Activated CD4-positive, alpha-beta T cell treated with anti-CD3 and anti-CD28 coated beads for 24 hours (primary cell): ENCODE measurements around the gene NRXN2.

Experiments used
- DNase-seq, 2 donors: peaks; one replicate each; pipeline ENCODE4 v3.0.0-alpha.2; 2020; ENCODE audit warnings: low read depth in 2 of 2

NRXN2 gene

GRCh38 chr11:64590763-64591221, 132.2 kb downstream of the NRXN2 start, which contains the start of gene SLC22A12:
SLC22A12 (plus strand) TSS chr11:64591220; CDS start chr11:64591557, 337 bp downstream.
- no peak for DNase-seq

GRCh38 chr11:64588701-64589100, 134.3 kb downstream of the NRXN2 start:
- DNase-seq: no peak

DNA sequence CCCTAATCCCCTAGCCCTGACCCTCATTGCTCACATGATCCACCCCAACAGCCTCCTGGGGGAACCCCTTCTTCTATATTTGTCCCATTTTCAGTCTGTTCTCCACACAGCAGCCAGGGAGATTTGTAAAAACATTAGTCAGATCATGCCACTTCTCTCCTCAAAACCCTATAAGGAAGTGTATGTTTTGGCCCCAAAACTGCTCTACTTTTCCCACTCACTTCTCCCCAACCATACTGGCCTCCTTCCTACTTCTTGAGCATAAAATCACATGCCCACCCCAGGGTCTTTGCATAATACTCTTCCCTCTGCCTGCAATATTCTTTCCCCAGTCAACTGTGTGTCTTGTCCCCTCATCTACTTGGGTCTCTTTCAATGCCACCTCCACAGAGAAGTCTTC, 136.6 kb downstream of the NRXN2 start:
- DNase-seq: no peak

DNA sequence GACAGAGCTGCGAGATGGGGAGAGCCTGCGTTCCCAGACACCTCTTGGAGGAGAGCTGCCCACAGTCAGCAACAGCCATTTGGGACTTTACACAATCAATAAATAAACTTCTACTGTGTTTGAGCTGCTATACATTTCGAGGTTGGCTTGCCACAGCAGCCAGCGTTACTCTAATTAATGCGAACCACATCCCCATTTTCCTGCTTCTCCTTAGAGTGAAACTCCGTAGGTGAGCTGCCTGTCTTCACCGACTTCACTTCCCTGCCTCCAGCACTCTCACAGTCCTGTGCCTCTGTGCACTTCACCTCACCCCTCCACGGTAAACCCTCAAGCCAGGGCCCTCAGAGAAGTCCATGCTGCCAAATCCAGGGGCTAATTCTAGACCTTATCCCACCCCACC, 137.8 kb downstream of the NRXN2 start:
- DNase-seq: no peak

GRCh38 chr11:64583296-64584262, 139.4 kb downstream of the NRXN2 start:
- no peak for DNase-seq

GRCh38 chr11:64582885-64583284, 140.1 kb downstream of the NRXN2 start:
- no peak for DNase-seq

- DNase-seq: no peak
Observed at GRCh38 chr11:64581057-64581523, 141.9 kb downstream of the NRXN2 start.

DNA sequence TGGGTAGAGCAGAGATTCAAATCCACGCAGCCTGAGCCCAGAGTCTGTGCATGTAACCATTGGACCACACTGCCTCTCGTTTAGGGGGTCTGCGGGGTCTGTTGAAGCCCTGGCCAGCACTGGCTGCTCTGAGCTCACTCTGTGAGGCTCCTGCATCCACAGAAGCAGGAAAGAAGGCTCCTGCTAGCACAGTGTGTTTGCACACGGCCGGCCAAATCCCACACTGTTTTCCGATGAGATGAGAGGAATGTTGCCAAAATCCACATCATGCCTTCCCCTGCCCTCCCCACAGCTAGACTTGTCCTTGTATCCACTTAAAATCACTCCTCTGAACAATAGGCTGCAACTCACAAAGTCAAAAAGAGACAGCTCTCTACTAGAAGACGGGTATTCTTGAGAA, 142.6 kb downstream of the NRXN2 start:
- no peak for DNase-seq

DNA sequence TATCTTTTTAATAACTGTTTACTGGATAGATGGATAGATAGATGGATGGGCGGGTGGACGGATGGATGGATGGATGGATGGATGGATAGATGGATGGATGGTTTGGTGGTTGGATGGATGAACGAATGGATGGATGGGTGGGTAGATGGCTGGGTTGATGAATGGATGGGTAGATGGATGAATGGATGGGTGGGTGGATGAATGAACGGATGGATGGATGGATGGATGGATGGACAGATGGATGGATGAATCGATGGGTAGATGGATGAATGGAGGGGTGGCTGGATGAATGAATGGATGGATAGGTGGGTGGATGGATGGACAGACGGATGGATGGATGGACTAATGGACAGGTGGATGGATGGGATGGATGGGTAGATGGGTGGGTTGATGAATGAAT, 145.8 kb downstream of the NRXN2 start:
- no peak for DNase-seq

- DNase-seq: no peak
Observed at GRCh38 chr11:64572143-64572542, 150.9 kb downstream of the NRXN2 start.

DNA sequence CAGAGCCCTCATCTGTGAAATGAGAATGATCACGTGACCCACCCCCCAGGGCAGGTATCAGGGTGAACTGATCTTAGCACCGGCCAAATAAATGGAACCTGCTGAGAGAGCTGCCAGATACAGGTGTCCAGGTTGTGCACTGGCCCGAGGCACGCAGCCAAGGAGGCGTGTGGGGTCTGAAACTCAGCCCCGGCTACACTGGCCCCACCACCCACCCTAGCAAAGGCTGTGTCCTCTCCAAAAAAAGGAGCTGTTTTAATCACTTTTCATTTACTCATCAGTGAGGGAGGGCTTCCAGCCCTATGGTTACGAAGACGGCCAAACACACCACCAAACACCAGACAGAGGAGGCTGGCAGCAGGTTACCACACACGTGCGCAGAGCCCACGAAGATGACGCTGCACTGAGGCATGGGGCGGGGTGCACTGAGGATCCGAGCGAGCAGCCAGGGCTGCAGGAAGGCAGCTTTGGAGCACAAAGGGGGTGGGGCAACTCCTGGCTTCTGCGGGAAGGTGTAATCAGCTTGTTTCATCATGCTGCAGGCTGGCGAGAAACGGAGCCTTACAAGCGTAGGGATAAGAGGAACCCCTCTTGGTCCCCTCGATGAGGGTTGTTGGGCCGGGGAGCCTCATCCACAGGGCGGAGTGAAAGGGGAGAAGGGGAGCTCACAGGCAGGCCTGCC, 151.4 kb downstream of the NRXN2 start:
- DNase-seq: no peak

- no peak for DNase-seq
Observed at GRCh38 chr11:64571050-64571409, 152.0 kb downstream of the NRXN2 start.

DNA sequence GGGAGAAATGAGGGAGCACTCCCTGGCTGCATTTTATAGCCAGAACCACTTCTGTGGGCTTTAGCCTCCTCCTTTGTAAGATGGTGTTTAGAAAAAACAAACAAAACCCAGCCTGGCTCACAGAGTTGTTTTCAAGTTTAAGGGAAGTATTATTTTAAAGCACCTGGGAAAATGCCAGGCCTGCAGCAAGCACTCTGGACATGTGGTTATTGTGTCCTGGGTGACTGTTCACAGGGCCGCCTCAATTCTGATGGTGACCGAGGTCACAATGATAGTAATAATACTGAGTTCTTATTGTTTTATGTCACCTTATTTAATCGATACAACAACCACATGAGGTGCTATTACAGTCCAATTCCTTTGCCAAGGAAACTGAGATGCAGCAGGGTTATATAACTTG, 152.7 kb downstream of the NRXN2 start:
- no peak for DNase-seq

DNA sequence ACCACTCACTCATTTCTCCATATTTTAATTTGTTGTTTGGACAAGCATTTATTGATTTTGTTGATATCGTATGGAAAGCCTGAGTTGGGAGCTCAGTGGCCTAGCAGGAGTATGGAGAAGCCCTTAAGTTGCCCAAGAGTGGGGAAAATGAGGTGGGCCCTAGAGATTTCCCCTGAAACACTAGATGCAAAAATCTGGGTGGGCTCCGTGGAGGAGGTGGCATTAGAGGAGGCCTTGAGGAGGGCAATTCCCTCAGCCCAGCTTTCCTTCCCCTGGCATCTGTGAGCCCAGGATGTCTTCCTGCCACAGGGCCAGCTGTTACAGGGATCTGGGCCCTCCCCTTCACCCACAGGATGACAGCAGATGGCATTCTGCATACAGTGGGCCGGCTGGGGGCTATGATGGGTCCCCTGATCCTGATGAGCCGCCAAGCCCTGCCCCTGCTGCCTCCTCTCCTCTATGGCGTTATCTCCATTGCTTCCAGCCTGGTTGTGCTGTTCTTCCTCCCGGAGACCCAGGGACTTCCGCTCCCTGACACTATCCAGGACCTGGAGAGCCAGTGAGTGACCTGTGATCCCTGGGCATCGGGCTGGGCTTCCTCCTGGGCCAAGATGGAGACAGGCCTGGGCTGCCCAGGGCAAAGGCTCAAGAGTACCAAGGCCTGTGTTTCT, 153.6 kb downstream of the NRXN2 start:
- DNase-seq: no peak

- no peak for DNase-seq
Observed at GRCh38 chr11:64568584-64569140, 154.3 kb downstream of the NRXN2 start.

DNA sequence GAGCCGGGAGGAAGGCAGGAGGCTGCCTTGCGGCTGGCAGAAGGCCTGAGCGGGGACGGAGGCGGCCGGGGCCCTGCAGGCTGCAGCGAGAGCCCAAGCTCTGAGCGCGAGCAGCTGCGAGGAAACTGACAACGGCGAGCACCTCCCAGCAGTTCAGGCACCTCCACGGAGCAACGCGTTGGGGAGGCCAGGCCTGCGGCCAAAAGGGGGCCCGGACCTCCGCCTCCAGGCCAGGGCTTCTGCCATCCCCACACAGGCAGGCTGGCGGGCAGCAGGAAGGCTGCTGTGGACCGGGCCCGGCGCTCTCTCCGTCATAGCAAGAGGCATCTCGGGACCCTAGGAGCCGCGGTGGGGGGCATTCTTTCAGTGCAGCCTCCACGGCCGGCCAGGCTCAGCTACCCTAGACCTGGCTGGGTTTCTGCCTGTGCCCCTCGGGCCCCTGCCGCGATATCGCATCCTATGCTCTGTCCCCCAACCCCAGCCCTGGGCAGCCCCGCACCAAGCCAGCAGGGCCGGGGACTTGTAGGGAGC, 154.9 kb downstream of the NRXN2 start:
- no peak for DNase-seq

DNA sequence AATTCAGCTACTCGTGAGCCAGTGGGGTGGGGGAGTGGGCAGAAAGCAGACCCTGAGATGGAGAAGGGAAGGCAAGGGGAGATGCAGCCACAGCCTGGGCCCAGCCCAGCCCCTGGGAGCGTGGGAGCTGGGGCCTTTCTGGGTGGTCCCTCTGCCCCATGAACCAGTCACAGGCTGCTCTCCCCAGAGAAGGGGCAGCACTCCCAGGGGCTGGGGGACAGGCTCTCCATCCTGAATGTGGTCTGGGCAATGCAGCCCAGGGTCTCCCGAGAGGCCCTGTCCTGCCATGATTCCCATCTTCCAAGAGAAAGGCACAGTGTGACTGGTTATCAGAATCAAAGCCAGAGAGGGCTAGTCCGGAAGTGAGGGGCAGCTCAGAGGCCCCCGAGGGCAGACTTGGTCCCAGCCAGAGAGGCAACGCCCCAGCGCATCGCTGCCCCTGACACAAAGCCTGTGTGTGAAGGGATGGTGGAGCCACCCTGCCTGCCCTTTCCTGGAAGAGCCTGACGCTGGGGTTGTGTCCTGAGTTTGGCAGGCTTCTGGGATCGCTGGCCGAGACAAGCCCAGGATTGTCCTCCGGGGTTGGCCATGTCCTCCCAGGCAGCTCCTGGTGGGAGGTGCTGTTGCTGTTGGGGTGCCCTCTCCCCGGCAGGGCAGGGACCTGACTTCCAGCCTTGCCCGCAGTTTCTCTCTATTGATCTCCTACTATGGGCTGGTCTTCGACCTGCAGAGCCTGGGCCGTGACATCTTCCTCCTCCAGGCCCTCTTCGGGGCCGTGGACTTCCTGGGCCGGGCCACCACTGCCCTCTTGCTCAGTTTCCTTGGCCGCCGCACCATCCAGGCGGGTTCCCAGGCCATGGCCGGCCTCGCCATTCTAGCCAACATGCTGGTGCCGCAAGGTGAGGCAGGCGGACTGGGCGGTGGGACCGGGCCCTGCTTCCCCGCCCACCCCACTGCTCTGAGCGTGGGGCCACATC, 155.8 kb downstream of the NRXN2 start:
- DNase-seq: no peak

- DNase-seq: no peak
Observed at GRCh38 chr11:64566042-64566914, 156.7 kb downstream of the NRXN2 start.
